Astrocyte (in vitro differentiated cells and primary cell): ENCODE measurements around the gene DACT3. TPM values are rescaled to one million over a fixed set of nuclear protein-coding genes. Genes with fewer than 3 reads are reported as not detected.

Experiments used
- DNase-seq: peaks from one replicate; pipeline ENCODE4 v3.0.0-alpha.2; 2010; ENCODE audit warnings: low read depth
- FAIRE-seq: peaks from 2 replicates; lab custom pipeline; 2011; peaks lifted over from hg19 to GRCh38; lab: Jason Lieb, UNC
- H2AFZ ChIP-seq: 2 replicates; pipeline ENCODE4 v1.6.0; 2012; ENCODE audit warnings: low read depth, low read length, inconsistent platforms
- H3K27ac ChIP-seq: 2 replicates; pipeline ENCODE4 v1.5.1; 2011; ENCODE audit warnings: low read depth, low read length, inconsistent platforms
- H3K27me3 ChIP-seq: 2 replicates; pipeline ENCODE4 v1.6.0; 2011; ENCODE audit warnings: low read length, inconsistent platforms; ENCODE audit not compliant: insufficient read depth
- H3K36me3 ChIP-seq: 2 replicates; pipeline ENCODE4 v1.5.1; 2011; ENCODE audit warnings: low read length, inconsistent platforms; ENCODE audit not compliant: insufficient read depth
- H3K4me1 ChIP-seq: 2 replicates; pipeline ENCODE4 v1.5.1; 2011; ENCODE audit warnings: low read length, inconsistent platforms; ENCODE audit not compliant: insufficient read depth
- H3K4me2 ChIP-seq: 2 replicates; pipeline ENCODE4 v1.6.0; 2012; ENCODE audit warnings: low read length, inconsistent platforms
- H3K4me3 ChIP-seq: 2 replicates; pipeline ENCODE4 v1.5.1; 2011; ENCODE audit warnings: low read depth, mild to moderate bottlenecking, low read length, inconsistent platforms; ENCODE audit not compliant: insufficient read depth
- H3K79me2 ChIP-seq: 2 replicates; pipeline ENCODE4 v1.6.0; 2012; ENCODE audit warnings: mild to moderate bottlenecking, low read length, inconsistent platforms; ENCODE audit not compliant: insufficient read depth
- H3K9ac ChIP-seq: 2 replicates; pipeline ENCODE4 v1.6.0; 2012; ENCODE audit warnings: mild to moderate bottlenecking, low read length, inconsistent platforms
- H3K9me3 ChIP-seq: 2 replicates; pipeline ENCODE4 v1.5.1; 2012; ENCODE audit warnings: low read depth, mild to moderate bottlenecking, low read length, inconsistent platforms; ENCODE audit not compliant: insufficient read depth
- H4K20me1 ChIP-seq: 2 replicates; pipeline ENCODE4 v1.6.0; 2012; ENCODE audit warnings: low read length, inconsistent platforms; ENCODE audit not compliant: insufficient read depth
- H3K27ac Mint-ChIP-seq: one replicate; pipeline ENCODE4 v1.8.0; 2021; ENCODE audit warnings: mild to moderate bottlenecking, mixed read lengths; ENCODE audit not compliant: unreplicated experiment
- H3K27me3 Mint-ChIP-seq: one replicate; pipeline ENCODE4 v1.8.0; 2021; ENCODE audit warnings: low read depth, mixed read lengths; ENCODE audit not compliant: unreplicated experiment
- H3K36me3 Mint-ChIP-seq: one replicate; pipeline ENCODE4 v1.8.0; 2021; ENCODE audit warnings: low read depth, mixed read lengths; ENCODE audit not compliant: unreplicated experiment
- H3K4me1 Mint-ChIP-seq: one replicate; pipeline ENCODE4 v1.8.0; 2021; ENCODE audit warnings: low read depth, mixed read lengths; ENCODE audit not compliant: unreplicated experiment
- H3K4me3 Mint-ChIP-seq: one replicate; pipeline ENCODE4 v1.8.0; 2021; ENCODE audit warnings: mild to moderate bottlenecking, moderate library complexity, mixed read lengths; ENCODE audit not compliant: unreplicated experiment
- H3K9me3 Mint-ChIP-seq: one replicate; pipeline ENCODE4 v1.8.0; 2021; ENCODE audit warnings: mild to moderate bottlenecking, mixed read lengths; ENCODE audit not compliant: unreplicated experiment
- EZH2 ChIP-seq: IDR thresholded peaks from 2 replicates; pipeline ENCODE4 v1.6.1; 2012; ENCODE audit warnings: mild to moderate bottlenecking, low read length, inconsistent platforms; ENCODE audit not compliant: insufficient read depth
- total RNA-seq: library from RNA; stranded (reverse); gene quantifications from 2 replicates; pipeline ENCODE4 v1.2.1, GENCODE V29; 2021
- TF ChIP-seq, protein P1 (sequence below): IDR thresholded peaks from 2 replicates; pipeline ENCODE4 v1.5.1; 2011; ENCODE audit warnings: low read depth, mild to moderate bottlenecking, inconsistent platforms, low read length, moderate library complexity; ENCODE audit not compliant: insufficient read depth

Gene DACT3
- total RNA-seq, 1 donor from 2014 or later: 19.8 TPM

DNA sequence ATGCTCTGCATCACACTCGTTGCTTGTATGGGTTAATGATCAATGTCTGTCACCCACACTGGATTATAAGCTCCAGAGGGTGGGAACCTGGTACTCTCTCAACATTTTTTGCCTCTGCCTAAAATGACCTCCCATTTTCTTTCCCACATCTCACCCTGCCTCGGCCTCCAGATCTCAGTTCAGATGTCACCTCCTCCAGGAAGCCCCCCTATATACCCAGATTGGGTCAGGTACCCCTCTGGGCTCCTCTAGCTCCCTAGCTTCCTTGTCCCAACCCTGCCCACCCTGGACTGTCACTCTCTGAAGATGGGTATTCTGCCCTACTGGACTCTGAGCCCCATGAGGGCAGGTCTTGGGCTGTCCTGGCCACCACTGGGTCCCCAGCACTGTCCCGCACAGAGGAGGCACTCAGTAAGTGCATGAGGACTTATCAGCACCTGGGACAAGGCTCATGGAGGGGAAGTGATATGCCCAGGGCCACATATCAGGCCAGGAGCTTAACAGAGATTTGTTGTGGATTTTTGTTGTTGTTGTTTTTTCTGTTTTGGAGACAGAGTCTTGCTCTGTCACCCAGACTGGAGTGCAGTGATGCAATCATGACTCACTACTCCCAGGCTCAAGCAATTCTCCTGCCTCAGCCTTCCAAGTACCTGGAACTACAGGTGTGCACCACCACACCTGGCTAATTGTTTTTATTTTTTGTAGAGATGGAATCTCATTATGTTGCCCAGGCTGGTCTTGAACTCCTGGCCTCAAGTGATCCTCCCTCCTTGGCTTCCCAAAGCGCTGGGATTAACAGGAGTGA is 32.1 kb upstream of the DACT3 start:
- TF ChIP-seq, protein P1, sequence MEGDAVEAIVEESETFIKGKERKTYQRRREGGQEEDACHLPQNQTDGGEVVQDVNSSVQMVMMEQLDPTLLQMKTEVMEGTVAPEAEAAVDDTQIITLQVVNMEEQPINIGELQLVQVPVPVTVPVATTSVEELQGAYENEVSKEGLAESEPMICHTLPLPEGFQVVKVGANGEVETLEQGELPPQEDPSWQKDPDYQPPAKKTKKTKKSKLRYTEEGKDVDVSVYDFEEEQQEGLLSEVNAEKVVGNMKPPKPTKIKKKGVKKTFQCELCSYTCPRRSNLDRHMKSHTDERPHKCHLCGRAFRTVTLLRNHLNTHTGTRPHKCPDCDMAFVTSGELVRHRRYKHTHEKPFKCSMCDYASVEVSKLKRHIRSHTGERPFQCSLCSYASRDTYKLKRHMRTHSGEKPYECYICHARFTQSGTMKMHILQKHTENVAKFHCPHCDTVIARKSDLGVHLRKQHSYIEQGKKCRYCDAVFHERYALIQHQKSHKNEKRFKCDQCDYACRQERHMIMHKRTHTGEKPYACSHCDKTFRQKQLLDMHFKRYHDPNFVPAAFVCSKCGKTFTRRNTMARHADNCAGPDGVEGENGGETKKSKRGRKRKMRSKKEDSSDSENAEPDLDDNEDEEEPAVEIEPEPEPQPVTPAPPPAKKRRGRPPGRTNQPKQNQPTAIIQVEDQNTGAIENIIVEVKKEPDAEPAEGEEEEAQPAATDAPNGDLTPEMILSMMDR: no peak
- no peak for TF ChIP-seq EZH2
- no peak overlapping the region for H2AFZ ChIP-seq
- no peaks in the 10 kb centered on the region for H3K9me3 ChIP-seq
- H3K4me2 ChIP-seq: no peak overlapping the region
- H3K79me2 ChIP-seq: no peaks in the 10 kb centered on the region
- no peak overlapping the region for H3K4me3 ChIP-seq
- Mint-ChIP-seq H3K9me3 (no peaks in the 10 kb centered on the region), H3K4me1 (no peaks in the 10 kb centered on the region), H3K27me3 (no peaks in the 10 kb centered on the region), H3K36me3 (peaks cover 46% of the 10 kb centered on the region), H3K27ac (no peak overlapping the region), H3K4me3 (peak overlapping the region; percentile 34)
- H3K27me3 ChIP-seq: no peaks in the 10 kb centered on the region
- H3K4me1 ChIP-seq: peaks cover 6% of the 10 kb centered on the region
- H3K36me3 ChIP-seq: peaks cover 38% of the 10 kb centered on the region
- no peak overlapping the region for H3K9ac ChIP-seq
- no peak overlapping the region for H3K27ac ChIP-seq
- DNase-seq: no peak
- no peak for FAIRE-seq
- H4K20me1 ChIP-seq: peaks cover 25% of the 10 kb centered on the region

DNA sequence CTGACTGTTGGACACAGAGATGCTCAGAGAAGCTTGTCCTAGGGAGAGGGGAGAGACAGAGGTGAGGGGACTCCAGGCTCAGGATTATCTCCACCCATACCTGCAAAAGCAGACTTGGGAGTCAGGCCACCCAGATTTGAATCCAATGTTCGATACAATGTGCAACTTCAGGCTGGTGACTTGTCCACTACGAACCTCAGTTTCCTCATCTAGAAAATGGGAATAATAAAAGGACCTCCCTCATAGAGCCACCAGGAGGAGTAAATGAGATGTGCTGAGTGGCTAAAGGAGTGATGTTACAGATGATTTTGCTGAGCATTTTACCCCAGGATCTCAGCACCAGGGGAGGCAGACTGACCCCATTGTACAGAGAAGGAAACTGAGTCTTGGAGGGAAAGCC is 31.0 kb upstream of the DACT3 start:
- Histone ChIP-seq H3K4me3 (no peak overlapping the region), H3K27me3 (no peaks in the 10 kb centered on the region), H2AFZ (no peak overlapping the region), H4K20me1 (peaks cover 23% of the 10 kb centered on the region), H3K4me1 (no peaks in the 10 kb centered on the region), H3K9ac (no peak overlapping the region), H3K27ac (no peak overlapping the region), H3K4me2 (no peak overlapping the region), H3K36me3 (peaks cover 44% of the 10 kb centered on the region), H3K9me3 (no peaks in the 10 kb centered on the region), H3K79me2 (no peaks in the 10 kb centered on the region)
- Mint-ChIP-seq H3K4me1 (no peaks in the 10 kb centered on the region), H3K36me3 (peaks cover 47% of the 10 kb centered on the region), H3K27me3 (no peaks in the 10 kb centered on the region), H3K27ac (no peak overlapping the region), H3K4me3 (no peak overlapping the region), H3K9me3 (no peaks in the 10 kb centered on the region)
- FAIRE-seq: no peak
- no peak for TF ChIP-seq EZH2
- TF ChIP-seq, protein P1: no peak
- no peak for DNase-seq

DNA sequence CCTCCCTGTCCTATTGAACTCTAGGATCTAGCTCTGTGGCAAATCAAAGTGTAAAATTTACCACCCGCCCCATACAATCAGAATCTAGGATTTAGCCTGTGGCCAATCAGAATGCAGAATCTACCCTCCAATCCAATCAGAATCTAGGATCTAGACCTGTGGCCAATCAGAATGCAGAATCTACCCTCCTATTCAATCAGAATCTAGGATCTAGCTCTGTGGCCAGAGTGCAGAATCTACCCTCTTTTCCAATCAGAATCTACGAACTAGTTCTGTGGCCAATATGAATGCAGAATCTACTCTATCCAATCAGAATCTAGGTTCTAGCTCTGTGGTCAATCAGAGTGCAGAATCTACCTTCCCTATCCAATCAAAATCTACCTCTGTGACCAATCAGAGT is 30.1 kb upstream of the DACT3 start:
- Mint-ChIP-seq H3K27ac (no peak overlapping the region), H3K27me3 (no peaks in the 10 kb centered on the region), H3K36me3 (peaks cover 44% of the 10 kb centered on the region), H3K9me3 (no peaks in the 10 kb centered on the region), H3K4me1 (no peaks in the 10 kb centered on the region), H3K4me3 (no peak overlapping the region)
- H3K27ac ChIP-seq: no peak overlapping the region
- peaks cover 21% of the 10 kb centered on the region for H4K20me1 ChIP-seq
- DNase-seq (no peak), FAIRE-seq (no peak)
- no peaks in the 10 kb centered on the region for H3K9me3 ChIP-seq
- no peak overlapping the region for H3K4me2 ChIP-seq
- TF ChIP-seq EZH2: no peak
- TF ChIP-seq, protein P1: no peak
- no peak overlapping the region for H2AFZ ChIP-seq
- H3K4me3 ChIP-seq: no peak overlapping the region
- H3K9ac ChIP-seq: no peak overlapping the region
- H3K4me1 ChIP-seq: no peaks in the 10 kb centered on the region
- no peaks in the 10 kb centered on the region for H3K79me2 ChIP-seq
- no peaks in the 10 kb centered on the region for H3K27me3 ChIP-seq
- peaks cover 44% of the 10 kb centered on the region for H3K36me3 ChIP-seq
